HepG2 (cell line): ENCODE data around the gene SYNM. TPM values are rescaled to one million over a fixed set of nuclear protein-coding genes. Genes with fewer than 3 reads are reported as not detected.

Experiments
- ATAC-seq: fragments of 200-7000 bp; cut with Tn5 transposase; 3 replicates; pipeline ENCODE4 v1.9.1; 2020; ENCODE audit warnings: mild to moderate bottlenecking, moderate library complexity
- BruUV-seq: library from RNA; stranded (reverse); fragments of 400-500 nt; replicated peaks from 2 replicates; lab custom pipeline; 2021; lab: Mats Ljungman, UMichigan
- CTCF ChIA-PET: fragments of 300-600 bp; formaldehyde crosslinking; extraction: SDS; loops from one replicate; lab custom pipeline; 2021; ENCODE audit warnings: low total read pairs, inconsistent platforms, low intra/inter-chr PET ratio; lab: Yijun Ruan, JAX
- POLR2A ChIA-PET: fragments of 350-600 bp; sonication (Branson Sonifier 250); formaldehyde crosslinking; loops from one replicate; lab custom pipeline; 2020; ENCODE audit warnings: antibody characterized with exemption, inconsistent platforms; lab: Yijun Ruan, JAX
- DNase-seq: peaks from one replicate; pipeline ENCODE4 v3.0.0-alpha.2; 2015; ENCODE audit warnings: low spot score
- FAIRE-seq: peaks from 3 replicates; lab custom pipeline; 2011; peaks lifted over from hg19 to GRCh38; lab: Jason Lieb, UNC
- H2AFZ ChIP-seq: one replicate; pipeline ENCODE4 v1.6.1; 2011; ENCODE audit warnings: low read length, inconsistent platforms
- H3K27ac ChIP-seq: fragments of 300-600 bp; 3 replicates; pipeline ENCODE4 v1.8.0; 2011; ENCODE audit warnings: mixed run types, mild to moderate bottlenecking, mixed read lengths, low read length, inconsistent platforms; ENCODE audit not compliant: insufficient read depth; ENCODE audit errors: extremely low read length
- H3K27me3 ChIP-seq, 2 experiments: fragments of 200-600 bp in 1 of 2; 2 replicates in 1 of 2; 3 replicates in 1 of 2; pipeline versions ENCODE4 v1.6.0 to v1.8.0; 2011; ENCODE audit warnings: low read length in 2 of 2, mild to moderate bottlenecking in 2 of 2, moderate library complexity in 2 of 2, inconsistent platforms in 1 of 2; ENCODE audit not compliant: insufficient read depth in 2 of 2, control insufficient read depth in 1 of 2
- H3K36me3 ChIP-seq, 2 experiments: fragments of 200-600 bp in 1 of 2; replicated peaks in 1 of 2; 2 replicates in 1 of 2; 3 replicates in 1 of 2; pipeline versions ENCODE4 v1.5.1 to v1.8.0; 2011; ENCODE audit warnings: low read length in 2 of 2, inconsistent platforms in 1 of 2; ENCODE audit not compliant: insufficient read depth in 2 of 2, control insufficient read depth in 1 of 2
- H3K4me1 ChIP-seq: 2 replicates; pipeline ENCODE4 v1.5.1; 2012; ENCODE audit warnings: low read length, inconsistent platforms; ENCODE audit not compliant: insufficient read depth
- H3K4me2 ChIP-seq: 2 replicates; pipeline ENCODE4 v1.6.0; 2011; ENCODE audit warnings: low read depth, low read length, inconsistent platforms
- H3K4me3 ChIP-seq, 3 experiments: fragments of 200-600 bp in 1 of 3; sonication (generic), shearing (Covaris generic) in 1 of 3; replicated peaks in 1 of 3; 2 replicates each; pipeline ENCODE4 v1.5.1; 2011 to 2016; ENCODE audit warnings: low read length in 3 of 3, inconsistent platforms in 2 of 3, low read depth in 2 of 3, mild to moderate bottlenecking in 2 of 3, control low read depth in 1 of 3, mixed read lengths in 1 of 3; ENCODE audit not compliant: insufficient read depth in 1 of 3
- H3K79me2 ChIP-seq: one replicate; pipeline ENCODE4 v1.6.1; 2011; ENCODE audit warnings: low read length, inconsistent platforms; ENCODE audit not compliant: insufficient read depth
- H3K9ac ChIP-seq: 2 replicates; pipeline ENCODE4 v1.6.0; 2011; ENCODE audit warnings: mild to moderate bottlenecking, low read depth, low read length, inconsistent platforms; ENCODE audit not compliant: insufficient read depth
- H3K9me3 ChIP-seq: 2 replicates; pipeline ENCODE4 v1.5.1; 2012; ENCODE audit warnings: mild to moderate bottlenecking, low read length
- H4K20me1 ChIP-seq: 2 replicates; pipeline ENCODE4 v1.6.0; 2011; ENCODE audit warnings: inconsistent platforms, mild to moderate bottlenecking, low read length, moderate library complexity; ENCODE audit not compliant: insufficient read depth
- CCDC6 ChIP-seq: sonication (generic); formaldehyde crosslinking; IDR thresholded peaks from 2 replicates; pipeline ENCODE4 v1.8.1; 2022; ENCODE audit warnings: mild to moderate bottlenecking, missing genetic modification reagents, moderate library complexity
- ETV6 ChIP-seq: sonication (generic); formaldehyde crosslinking; conservative IDR thresholded peaks from 2 replicates; pipeline ENCODE4 v1.4.0; 2020; ENCODE audit warnings: missing genetic modification reagents
- HDAC1 ChIP-seq: sonication (generic); formaldehyde crosslinking; IDR thresholded peaks from 2 replicates; pipeline ENCODE4 v1.5.1; 2020; ENCODE audit warnings: mild to moderate bottlenecking, missing genetic modification reagents
- NR2F2 ChIP-seq: IDR thresholded peaks from 2 replicates; pipeline ENCODE4 v1.6.1; 2012; ENCODE audit warnings: low read depth, inconsistent platforms, borderline replicate concordance
- PITX1 ChIP-seq: sonication (generic); formaldehyde crosslinking; IDR thresholded peaks from 2 replicates; pipeline ENCODE4 v1.5.1; 2020; ENCODE audit warnings: mild to moderate bottlenecking, missing genetic modification reagents
- REPIN1 ChIP-seq: sonication (generic); formaldehyde crosslinking; IDR thresholded peaks from 2 replicates; pipeline ENCODE4 v1.8.0; 2022; ENCODE audit warnings: missing genetic modification reagents, low read depth, mild to moderate bottlenecking, borderline replicate concordance
- REXO4 ChIP-seq: sonication (generic); formaldehyde crosslinking; IDR thresholded peaks from 2 replicates; pipeline ENCODE4 v1.8.0; 2022; ENCODE audit warnings: missing genetic modification reagents, mild to moderate bottlenecking, borderline replicate concordance
- ZBTB42 ChIP-seq: sonication (generic); formaldehyde crosslinking; IDR thresholded peaks from 2 replicates; pipeline ENCODE4 v1.5.0; 2020; ENCODE audit warnings: mild to moderate bottlenecking, missing genetic modification reagents
- ZNF577 ChIP-seq: sonication (generic); formaldehyde crosslinking; IDR thresholded peaks from 2 replicates; pipeline ENCODE4 v1.4.0; 2020; ENCODE audit warnings: mild to moderate bottlenecking, low read depth, missing genetic modification reagents, borderline replicate concordance
- ZNF766 ChIP-seq: sonication (generic); formaldehyde crosslinking; IDR thresholded peaks from 2 replicates; pipeline ENCODE4 v1.5.0; 2020; ENCODE audit warnings: missing genetic modification reagents, borderline replicate concordance
- WGBS: methylation state at CpG from one replicate; pipeline ENCODE4 v1.1.6; 2017; ENCODE audit warnings: low lambda C conversion rate; 5-methylcytosine and 5-hydroxymethylcytosine counted together
- in situ Hi-C: cut with HindIII; loops from 2 replicates; pipeline ENCODE4 v1.10.0; 2017; ENCODE audit warnings: low pct_unique_long_range_greater_than_20kb; ENCODE audit not compliant: extremely low pct_ligation_motif_present
- intact Hi-C: fragments of 100-400 bp; cut with micrococcal nuclease; formaldehyde crosslinking; loops from one replicate; pipeline ENCODE4 v1.10.0; 2022; ENCODE audit not compliant: unreplicated experiment
- polyA plus RNA-seq, 8 experiments: library from polyadenylated mRNA; depleted of rRNA in 3 of 8; stranded (reverse) in 7 of 8; unstranded in 1 of 8; fragments of >200 nt; fragmentation: Illumina TruSeq in 4 of 8; extraction: Trizol in 4 of 8; gene quantifications; 2 replicates each; pipeline versions ENCODE4 v1.2.1 to v1.2.3, GENCODE V29; 2011 to 2016; ENCODE audit warnings: low read depth in 4 of 8, missing spikeins in 1 of 8, mixed read lengths in 1 of 8; ENCODE audit not compliant: insufficient read depth in 1 of 8
- total RNA-seq, 5 experiments: library from RNA; depleted of rRNA; stranded (reverse); fragments of >200 nt; fragmentation: Illumina TruSeq; extraction: Trizol; gene quantifications; 2 replicates each; pipeline ENCODE4 v1.2.3, GENCODE V29; 2016; ENCODE audit warnings: low read depth in 1 of 5
- TF ChIP-seq, protein P1 (sequence below): sonication (generic); formaldehyde crosslinking; IDR thresholded peaks from 2 replicates; pipeline ENCODE4 v1.5.0; 2020; ENCODE audit warnings: missing genetic modification reagents, mild to moderate bottlenecking, borderline replicate concordance
- TF ChIP-seq, protein P2 (sequence below): sonication (generic); formaldehyde crosslinking; IDR thresholded peaks from 2 replicates; pipeline ENCODE4 v1.4.0; 2020; ENCODE audit warnings: mild to moderate bottlenecking, missing genetic modification reagents
- TF ChIP-seq, protein P3 (sequence below): sonication (generic); formaldehyde crosslinking; IDR thresholded peaks from 2 replicates; pipeline ENCODE4 v1.4.0; 2020; ENCODE audit warnings: mild to moderate bottlenecking, missing genetic modification reagents, borderline replicate concordance
- TF ChIP-seq, protein P4 (sequence below): sonication (generic); formaldehyde crosslinking; IDR thresholded peaks from 2 replicates; pipeline ENCODE4 v1.4.0; 2020; ENCODE audit warnings: missing genetic modification reagents

The SYNM gene
- total and polyA plus RNA-seq, 2 of the 13 experiments (the other 11 are each of a cell fraction or from before 2014, with no cell fraction given) = 1.1 to 3.7 TPM

DNA sequence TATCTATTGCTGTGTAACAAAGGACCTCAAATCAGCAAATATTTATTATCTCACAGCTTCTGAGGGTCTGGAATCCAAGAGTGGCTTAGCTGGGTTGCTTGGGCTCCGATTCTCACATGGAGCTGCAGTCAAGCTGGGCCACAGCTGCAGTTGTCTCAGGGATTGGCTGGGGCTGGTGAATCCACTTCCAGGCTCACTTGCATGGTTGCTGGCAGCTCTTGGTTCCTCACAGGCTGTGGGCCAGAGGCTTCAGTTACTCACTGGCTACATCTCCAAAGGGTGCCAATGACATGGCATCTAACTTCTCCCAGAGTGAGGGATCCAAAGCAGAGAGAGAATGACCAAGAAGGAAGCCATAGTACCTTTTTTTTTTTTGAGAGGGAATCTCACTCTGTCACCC is 13.9 kb upstream of the SYNM start:
- H3K36me3 ChIP-seq = no peaks in the 10 kb centered on the region
- no peak overlapping the region for H3K4me2 ChIP-seq
- no peak overlapping the region for H2AFZ ChIP-seq
- FAIRE-seq = no peak
- no peak overlapping the region for H3K4me3 ChIP-seq
- BruUV-seq = no TSS peak
- intact Hi-C loops = no loop called here
- DNase-seq = no peak
- no peaks in the 10 kb centered on the region for H3K4me1 ChIP-seq
- WGBS = 8% methylated on average over 1 of the region's 1 CpG
- no peaks in the 10 kb centered on the region for H3K79me2 ChIP-seq
- TF ChIP-seq ZNF577 = no peak
- TF ChIP-seq ZNF766 (CRISPR knock-in tag) = no peak
- TF ChIP-seq, protein P1, sequence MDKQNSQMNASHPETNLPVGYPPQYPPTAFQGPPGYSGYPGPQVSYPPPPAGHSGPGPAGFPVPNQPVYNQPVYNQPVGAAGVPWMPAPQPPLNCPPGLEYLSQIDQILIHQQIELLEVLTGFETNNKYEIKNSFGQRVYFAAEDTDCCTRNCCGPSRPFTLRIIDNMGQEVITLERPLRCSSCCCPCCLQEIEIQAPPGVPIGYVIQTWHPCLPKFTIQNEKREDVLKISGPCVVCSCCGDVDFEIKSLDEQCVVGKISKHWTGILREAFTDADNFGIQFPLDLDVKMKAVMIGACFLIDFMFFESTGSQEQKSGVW (CRISPR knock-in tag) = no peak
- TF ChIP-seq CCDC6 (CRISPR knock-in tag) = no peak
- no peak for TF ChIP-seq PITX1
- TF ChIP-seq HDAC1 (CRISPR knock-in tag) = no peak
- TF ChIP-seq, all 625 proteins: peak for 0
- H3K9me3 ChIP-seq = no peaks in the 10 kb centered on the region
- ATAC-seq = no peak
- no peak overlapping the region for H3K9ac ChIP-seq
- POLR2A ChIA-PET = no interaction called here
- in situ Hi-C loops = no loop called here
- H4K20me1 ChIP-seq = no peaks in the 10 kb centered on the region
- no peak overlapping the region for H3K27ac ChIP-seq
- peaks cover 0 to 12% of the 10 kb centered on the region in 2 experiments; a peak in 3 of 5 replicates for H3K27me3 ChIP-seq
- CTCF ChIA-PET = no interaction called here

DNA sequence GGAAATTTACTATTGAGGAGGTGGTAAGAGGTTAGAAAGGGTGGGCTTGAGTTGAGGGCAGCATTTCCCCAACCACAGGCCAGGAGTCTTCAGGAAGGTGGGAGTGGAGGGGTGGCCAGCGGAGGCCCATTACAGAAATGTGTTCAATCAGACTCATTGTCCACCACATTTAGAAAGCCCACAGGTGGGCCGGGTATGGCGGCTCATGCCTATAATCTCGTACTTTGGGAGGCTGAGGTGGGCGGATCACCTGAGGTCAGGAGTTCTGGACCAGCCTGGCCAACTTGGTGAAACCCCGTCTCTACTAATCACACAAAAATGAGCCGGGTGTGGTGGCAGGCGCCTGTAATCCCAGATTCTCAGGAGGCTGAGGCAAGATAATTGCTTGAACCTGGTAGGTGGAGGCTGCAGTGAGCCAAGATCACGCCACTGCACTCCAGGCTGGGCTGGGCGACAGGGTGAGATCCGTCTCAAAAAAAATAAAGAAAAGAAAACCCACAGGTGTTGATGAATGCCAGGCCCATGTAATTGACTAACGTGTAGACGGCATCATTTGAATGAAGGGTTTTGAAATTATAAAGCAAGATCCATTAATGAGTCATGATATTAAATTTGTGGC is 12.2 kb upstream of the SYNM start:
- no peaks in the 10 kb centered on the region for H3K36me3 ChIP-seq
- H3K27ac ChIP-seq = no peak overlapping the region
- H3K4me3 ChIP-seq = no peak overlapping the region
- no peaks in the 10 kb centered on the region for H3K9me3 ChIP-seq
- 54% methylated on average over 11 of the region's 13 CpGs for WGBS
- FAIRE-seq (no peak), DNase-seq (no peak), ATAC-seq (no peak)
- H3K4me2 ChIP-seq = no peak overlapping the region
- ChIA-PET POLR2A (no interaction called here), CTCF (no interaction called here)
- H2AFZ ChIP-seq = no peak overlapping the region
- H3K9ac ChIP-seq = no peak overlapping the region
- no peaks in the 10 kb centered on the region for H3K4me1 ChIP-seq
- no TSS peak for BruUV-seq
- H4K20me1 ChIP-seq = no peaks in the 10 kb centered on the region
- no peaks in the 10 kb centered on the region for H3K79me2 ChIP-seq
- intact Hi-C loops (no loop called here), in situ Hi-C loops (no loop called here)
- H3K27me3 ChIP-seq = peaks cover 2 to 29% of the 10 kb centered on the region in 2 experiments; a peak in 4 of 5 replicates
- TF ChIP-seq REXO4 (CRISPR knock-in tag) (no peak), ZBTB42 (CRISPR knock-in tag) (no peak), REPIN1 (CRISPR knock-in tag) (no peak), NR2F2 (no peak), ETV6 (no peak)
- TF ChIP-seq, protein P2, sequence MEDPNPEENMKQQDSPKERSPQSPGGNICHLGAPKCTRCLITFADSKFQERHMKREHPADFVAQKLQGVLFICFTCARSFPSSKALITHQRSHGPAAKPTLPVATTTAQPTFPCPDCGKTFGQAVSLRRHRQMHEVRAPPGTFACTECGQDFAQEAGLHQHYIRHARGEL (CRISPR knock-in tag) = no peak
- TF ChIP-seq, protein P3, sequence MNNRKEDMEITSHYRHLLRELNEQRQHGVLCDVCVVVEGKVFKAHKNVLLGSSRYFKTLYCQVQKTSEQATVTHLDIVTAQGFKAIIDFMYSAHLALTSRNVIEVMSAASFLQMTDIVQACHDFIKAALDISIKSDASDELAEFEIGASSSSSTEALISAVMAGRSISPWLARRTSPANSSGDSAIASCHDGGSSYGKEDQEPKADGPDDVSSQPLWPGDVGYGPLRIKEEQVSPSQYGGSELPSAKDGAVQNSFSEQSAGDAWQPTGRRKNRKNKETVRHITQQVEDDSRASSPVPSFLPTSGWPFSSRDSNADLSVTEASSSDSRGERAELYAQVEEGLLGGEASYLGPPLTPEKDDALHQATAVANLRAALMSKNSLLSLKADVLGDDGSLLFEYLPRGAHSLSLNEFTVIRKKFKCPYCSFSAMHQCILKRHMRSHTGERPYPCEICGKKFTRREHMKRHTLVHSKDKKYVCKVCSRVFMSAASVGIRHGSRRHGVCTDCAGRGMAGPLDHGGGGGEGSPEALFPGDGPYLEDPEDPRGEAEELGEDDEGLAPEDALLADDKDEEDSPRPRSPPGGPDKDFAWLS = no peak
- TF ChIP-seq, protein P4, sequence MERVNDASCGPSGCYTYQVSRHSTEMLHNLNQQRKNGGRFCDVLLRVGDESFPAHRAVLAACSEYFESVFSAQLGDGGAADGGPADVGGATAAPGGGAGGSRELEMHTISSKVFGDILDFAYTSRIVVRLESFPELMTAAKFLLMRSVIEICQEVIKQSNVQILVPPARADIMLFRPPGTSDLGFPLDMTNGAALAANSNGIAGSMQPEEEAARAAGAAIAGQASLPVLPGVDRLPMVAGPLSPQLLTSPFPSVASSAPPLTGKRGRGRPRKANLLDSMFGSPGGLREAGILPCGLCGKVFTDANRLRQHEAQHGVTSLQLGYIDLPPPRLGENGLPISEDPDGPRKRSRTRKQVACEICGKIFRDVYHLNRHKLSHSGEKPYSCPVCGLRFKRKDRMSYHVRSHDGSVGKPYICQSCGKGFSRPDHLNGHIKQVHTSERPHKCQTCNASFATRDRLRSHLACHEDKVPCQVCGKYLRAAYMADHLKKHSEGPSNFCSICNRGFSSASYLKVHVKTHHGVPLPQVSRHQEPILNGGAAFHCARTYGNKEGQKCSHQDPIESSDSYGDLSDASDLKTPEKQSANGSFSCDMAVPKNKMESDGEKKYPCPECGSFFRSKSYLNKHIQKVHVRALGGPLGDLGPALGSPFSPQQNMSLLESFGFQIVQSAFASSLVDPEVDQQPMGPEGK = no peak
